ENCODE measurements around the gene AGT. TPM values are rescaled to one million over a fixed set of nuclear protein-coding genes. Genes with fewer than 3 reads are reported as not detected.
"Not testable (repeated sequence)": the region's sequence is repeated elsewhere in the genome, so short reads cannot be mapped to it uniquely, and the experiment has no call there.

Gene AGT
- total RNA-seq, 1 donor from 2014 or later, result 74.5 TPM

GRCh38 chr1:230747127-230747730 lies 33.3 kb upstream of the AGT start, which contains the start of gene CAPN9:
TSS of gene CAPN9 (plus strand) at chr1:230747388. CDS start at chr1:230747497, 109 bp downstream.
- intact Hi-C loops (cut with DNase I), result no loop called here
- no peak for ATAC-seq

DNA sequence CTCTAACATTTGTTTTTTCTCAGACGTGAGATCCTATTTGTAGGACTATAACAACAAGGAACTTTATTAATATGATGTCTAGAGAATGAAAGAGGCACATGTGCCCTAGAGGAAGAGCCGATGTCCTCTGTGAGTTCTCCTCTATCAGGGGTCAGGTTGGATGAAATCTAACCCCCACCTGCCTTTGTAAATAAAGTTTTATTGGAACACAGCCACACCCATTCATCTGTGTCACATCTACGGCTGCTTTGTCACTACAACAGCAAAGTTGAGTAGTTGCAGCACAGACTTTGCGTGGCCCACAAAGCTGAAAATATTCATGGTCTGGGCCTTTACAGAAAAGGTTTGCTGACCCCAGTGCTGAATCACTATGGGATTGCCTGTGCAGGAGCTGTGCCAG lies 32.7 kb upstream of the AGT start:
- DNase-seq (ENCODE audit: missing footprints) (no peak), ATAC-seq (no peak)
- intact Hi-C loops (cut with DNase I), result no loop called here

More at GRCh38 chr1:230747127-230747730, 33.3 kb upstream of the AGT start, which contains the start of gene CAPN9:
- no peak for DNase-seq (ENCODE audit: missing footprints)

DNA sequence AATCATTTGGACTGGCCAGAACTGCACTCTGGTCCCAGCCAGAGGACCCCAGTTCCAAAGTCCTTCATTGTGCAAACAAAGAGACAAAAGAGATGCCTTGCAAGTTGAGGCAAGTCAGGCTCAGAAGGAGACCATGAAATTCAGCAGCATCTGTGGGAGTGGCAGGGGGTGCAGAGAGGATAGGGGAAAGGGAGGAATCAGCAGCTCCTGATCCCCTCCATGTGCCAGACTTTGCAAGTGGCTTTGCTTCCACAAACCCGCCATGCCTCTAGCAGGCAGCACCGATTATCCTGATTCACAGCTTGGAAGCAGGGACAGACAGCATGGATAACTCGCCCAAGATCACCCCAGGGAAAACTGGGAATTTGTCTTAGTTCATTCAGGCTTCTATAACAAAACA lies 31.1 kb upstream of the AGT start:
- intact Hi-C loops (cut with DNase I), result no loop called here
- ATAC-seq (no peak), DNase-seq (ENCODE audit: missing footprints) (no peak)

- no peak for DNase-seq (ENCODE audit: missing footprints)
- ATAC-seq, result no peak
- intact Hi-C loops (cut with DNase I), result no loop called here
Measured at GRCh38 chr1:230744382-230744781, 30.5 kb upstream of the AGT start.

GRCh38 chr1:230743899-230744298 lies 30.0 kb upstream of the AGT start:
- no peak for DNase-seq (ENCODE audit: missing footprints)
- ATAC-seq, result no peak
- intact Hi-C loops (cut with DNase I), result no loop called here

- intact Hi-C loops (cut with DNase I), result no loop called here
- no peak for DNase-seq (ENCODE audit: missing footprints)
- ATAC-seq, result no peak
Measured at GRCh38 chr1:230739564-230740290, 25.8 kb upstream of the AGT start.

DNA sequence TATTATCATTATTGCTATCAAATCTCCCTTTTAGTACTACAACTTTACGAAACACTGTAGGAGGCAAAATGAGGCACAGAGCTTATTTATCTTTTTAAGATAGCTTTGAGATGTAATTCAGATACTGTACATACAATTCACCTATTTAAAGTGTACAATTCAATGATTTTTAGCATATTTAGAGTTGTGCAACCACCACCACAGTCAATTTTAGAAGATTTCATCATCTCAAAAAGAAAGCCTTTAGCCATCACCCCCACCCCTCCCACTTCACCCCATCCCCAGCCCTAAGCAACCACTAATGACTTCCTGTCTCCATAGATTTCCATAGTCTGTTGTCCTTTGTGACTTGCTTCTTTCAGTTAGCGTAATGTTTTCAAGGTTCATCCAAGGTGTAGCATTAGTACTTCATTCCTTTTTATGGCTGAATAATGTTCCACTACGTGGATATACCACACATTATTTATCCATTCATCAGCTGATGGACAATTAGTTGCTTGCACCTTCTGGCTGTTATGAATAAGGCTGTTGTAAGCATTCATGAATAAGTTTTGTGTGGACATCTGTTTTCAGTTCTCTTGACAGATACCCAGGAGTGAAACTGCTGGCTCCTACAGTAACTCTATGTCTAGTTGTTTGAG lies 23.8 kb upstream of the AGT start:
- intact Hi-C loops (cut with DNase I), result no loop called here
- no peak for ATAC-seq
- DNase-seq (ENCODE audit: missing footprints), result no peak

DNA sequence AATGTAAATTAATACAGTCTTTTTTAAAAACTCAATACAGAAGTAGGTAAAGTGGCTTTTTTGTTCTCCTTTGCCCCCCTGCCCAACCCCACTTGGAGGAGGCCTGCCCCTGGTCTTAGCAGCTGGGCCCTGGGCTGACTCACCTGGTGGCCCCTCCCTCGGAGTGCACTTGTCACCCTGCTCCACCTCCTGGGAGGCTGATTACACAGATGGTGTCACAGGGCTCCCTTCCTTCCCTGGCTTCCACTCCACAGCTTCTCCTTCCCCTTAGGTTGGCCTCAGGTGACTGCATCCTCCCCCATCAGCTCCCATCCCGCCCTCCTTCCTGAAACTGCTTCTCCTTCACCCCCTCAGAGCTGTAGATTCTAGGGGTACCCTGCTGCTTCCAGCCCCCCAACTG lies 21.5 kb upstream of the AGT start:
- intact Hi-C loops (cut with DNase I), result no loop called here
- DNase-seq (ENCODE audit: missing footprints) (no peak), ATAC-seq (no peak)

DNA sequence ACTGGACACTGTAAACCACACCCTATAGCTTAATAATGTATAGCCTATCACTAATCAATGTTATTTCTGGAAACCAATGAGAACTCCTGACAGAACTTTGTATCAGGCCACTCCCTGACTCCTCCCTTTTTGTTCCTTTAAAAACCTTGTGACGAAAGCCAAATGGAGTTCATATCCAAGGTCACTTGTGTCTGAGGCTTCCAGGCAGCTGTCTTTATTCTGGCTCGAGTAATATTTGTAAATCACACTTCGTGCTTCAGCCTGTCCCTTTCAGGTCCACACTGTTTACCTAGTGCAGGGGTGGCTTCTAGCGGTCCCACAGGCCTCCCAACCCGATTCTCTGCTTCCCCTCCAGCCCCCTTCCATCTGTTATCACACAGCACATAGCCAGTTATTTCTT lies 17.1 kb upstream of the AGT start:
- peak; percentile 80 for ATAC-seq
- intact Hi-C loops (cut with DNase I), result no loop called here
- no peak for DNase-seq (ENCODE audit: missing footprints)

- DNase-seq (ENCODE audit: missing footprints), result no peak
- intact Hi-C loops (cut with DNase I), result no loop called here
- ATAC-seq, result peak; percentile 59
Measured at GRCh38 chr1:230728710-230729392, 14.9 kb upstream of the AGT start.

GRCh38 chr1:230725256-230726012 lies 11.5 kb upstream of the AGT start:
- intact Hi-C loops (cut with DNase I), result no loop called here
- DNase-seq (ENCODE audit: missing footprints), result no peak
- peak; percentile 63 for ATAC-seq

GRCh38 chr1:230721849-230722522 lies 8.1 kb upstream of the AGT start:
- intact Hi-C loops (cut with DNase I); DNase-seq (ENCODE audit: missing footprints); ATAC-seq: not testable (repeated sequence)

DNA sequence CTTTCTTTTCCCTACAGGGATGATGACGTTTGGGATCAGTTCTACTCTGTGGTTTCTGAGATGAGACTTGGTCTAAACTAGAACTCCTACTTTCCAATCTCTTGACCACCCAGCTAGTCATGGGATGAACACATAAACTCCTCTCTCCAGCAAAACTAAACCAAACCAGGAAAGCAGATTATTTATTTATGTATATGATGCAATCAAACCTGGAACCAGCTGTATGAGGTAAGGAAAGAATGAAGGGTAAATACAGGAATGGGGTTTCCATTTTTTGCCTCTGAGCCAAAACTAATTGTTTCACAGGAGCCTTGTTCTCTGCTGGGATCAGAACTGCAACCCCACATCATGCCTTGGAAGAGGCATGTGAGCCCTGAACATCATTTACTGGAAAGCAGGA lies 3.3 kb upstream of the AGT start:
- intact Hi-C loops (cut with DNase I), result no loop called here
- DNase-seq (ENCODE audit: missing footprints) (no peak), ATAC-seq (no peak)

DNA sequence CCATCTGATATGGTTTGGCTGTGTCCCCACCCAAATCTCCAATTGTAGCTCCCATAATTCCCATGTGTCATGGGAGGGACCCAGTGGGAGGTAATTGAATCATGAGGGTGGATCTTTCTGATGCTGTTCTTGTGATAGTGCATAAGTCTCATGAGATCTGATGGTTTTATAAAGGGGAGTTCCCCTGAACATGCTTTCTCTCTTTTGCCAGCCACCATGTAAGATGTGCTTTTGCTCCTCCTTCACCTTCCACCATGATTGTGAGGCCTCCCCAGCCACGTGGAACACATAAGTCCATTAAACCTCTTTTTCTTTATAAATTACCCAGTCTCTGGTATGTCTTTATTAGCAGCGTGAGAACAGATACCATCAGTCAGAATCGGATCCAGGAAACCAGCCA lies 2.5 kb upstream of the AGT start:
- ATAC-seq; intact Hi-C loops (cut with DNase I); DNase-seq (ENCODE audit: missing footprints): not testable (repeated sequence)

DNA sequence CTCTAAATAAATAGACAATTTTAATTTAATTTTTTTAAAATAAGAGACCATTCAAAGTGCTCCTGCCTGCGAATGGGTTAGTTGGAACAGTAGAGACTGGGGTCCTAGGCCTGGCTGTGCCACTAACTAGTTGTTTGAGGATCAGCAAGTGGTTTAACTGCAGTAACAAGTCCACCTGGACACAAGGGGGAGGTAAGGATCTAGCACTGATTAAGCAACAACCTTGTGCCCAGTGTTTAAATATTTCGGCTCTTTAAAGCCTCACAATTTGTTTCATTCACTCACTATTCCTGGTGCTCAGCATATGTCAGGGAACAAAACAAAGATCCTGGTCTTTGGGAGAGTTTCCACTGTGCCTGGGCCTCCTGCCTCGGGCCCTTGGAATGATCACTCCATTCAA lies 1.6 kb upstream of the AGT start:
- intact Hi-C loops (cut with DNase I), result no loop called here
- DNase-seq (ENCODE audit: missing footprints), result no peak
- no peak for ATAC-seq

GRCh38 chr1:230713547-230713914 lies 391 bp downstream of the AGT start:
- DNase-seq (ENCODE audit: missing footprints) (no peak), ATAC-seq (peak; percentile 11)
- intact Hi-C loops (cut with DNase I), result loop anchor here (5.0 kb wide), 1 partner anchor 59 kb away; no protein-coding TSS in a partner anchor

- DNase-seq (ENCODE audit: missing footprints) (no peak), ATAC-seq (no peak)
- intact Hi-C loops (cut with DNase I), result loop anchor here (5.0 kb wide), 1 partner anchor 59 kb away; no protein-coding TSS in a partner anchor
Measured at GRCh38 chr1:230713138-230713537, 784 bp downstream of the AGT start.

DNA sequence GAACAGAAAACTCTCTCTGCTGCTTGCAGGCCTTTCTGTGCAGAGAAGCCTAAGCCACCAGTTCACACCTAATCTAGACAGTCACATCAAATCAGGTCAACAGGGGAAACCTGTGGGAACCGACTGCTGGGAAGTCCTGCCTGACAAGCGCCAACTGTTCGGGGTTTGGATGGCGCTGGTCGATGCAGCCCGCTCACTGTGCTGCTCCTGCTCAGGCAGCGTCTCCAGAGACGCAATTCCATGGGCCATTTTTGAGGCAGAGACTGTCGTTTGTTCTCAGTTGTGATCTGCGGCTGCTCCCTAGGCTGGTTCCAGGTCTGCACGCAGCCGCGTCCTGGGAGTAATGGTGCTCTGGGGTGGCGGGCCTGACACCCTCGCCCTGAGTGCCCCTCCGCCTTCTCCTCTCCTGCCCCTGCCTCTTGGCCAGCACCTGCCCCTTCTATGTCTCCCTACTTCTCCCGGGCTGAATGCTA lies 1.4 kb downstream of the AGT start:
- ATAC-seq, result no peak
- DNase-seq (ENCODE audit: missing footprints), result no peak
- intact Hi-C loops (cut with DNase I), result loop anchor here (5.0 kb wide), 1 partner anchor 60 kb away; no protein-coding TSS in a partner anchor

All from Right ventricle myocardium inferior (tissue), 1 donor.